Measurements from ENCODE around the gene DDRGK1.
A peak's percentile ranks its signal among the peaks of the same experiment; 100 is the strongest.

DDRGK1 gene
- 38.6 to 49.9 reads per million in 2 donors for total RNA-seq

DNA sequence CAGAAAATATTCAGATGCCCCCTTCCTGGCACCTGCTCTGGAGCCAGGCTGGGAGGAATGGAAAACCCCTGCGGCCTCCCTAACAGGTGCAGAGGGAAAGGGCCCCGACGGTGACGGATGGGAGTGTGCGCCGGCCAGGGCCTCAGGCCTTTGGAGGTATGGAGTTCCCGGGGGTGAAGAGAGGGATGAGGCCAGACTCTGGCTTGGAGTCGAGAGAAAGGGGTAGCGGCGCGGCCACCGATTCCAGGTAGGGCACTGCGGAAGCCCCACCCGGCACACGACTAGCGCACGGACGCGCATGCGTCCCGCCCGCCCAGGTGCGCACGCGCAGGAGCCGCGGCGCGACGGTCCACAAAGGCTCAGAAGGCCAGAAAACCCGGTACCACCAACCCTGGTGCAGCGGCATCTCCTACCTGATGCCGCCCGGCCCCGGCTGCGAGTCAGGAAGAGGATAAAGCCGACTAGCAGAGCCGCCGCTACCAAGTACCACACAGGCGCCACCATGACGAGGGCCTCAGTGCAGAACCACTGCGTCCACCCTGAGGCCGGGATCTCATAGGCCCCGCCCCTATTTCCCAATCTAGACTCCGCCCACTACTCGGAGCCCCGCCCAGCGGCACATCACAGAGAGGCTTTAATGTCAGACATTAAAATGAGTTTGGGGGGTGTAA is at the start of gene DDRGK1:
DDRGK1 (minus strand) TSS at position 559 of the 671 bp plus-strand sequence; CDS start at position 504, 55 bp downstream.
- DNase-seq: peak; percentile 85

- no peak for DNase-seq
Observed at GRCh38 chr20:3251806-3252205, 47.3 kb upstream of the DDRGK1 start.

- no peak for DNase-seq
Observed at GRCh38 chr20:3250091-3250504, 45.6 kb upstream of the DDRGK1 start.

- no peak for DNase-seq
Observed at GRCh38 chr20:3248993-3249347, 44.5 kb upstream of the DDRGK1 start.

DNA sequence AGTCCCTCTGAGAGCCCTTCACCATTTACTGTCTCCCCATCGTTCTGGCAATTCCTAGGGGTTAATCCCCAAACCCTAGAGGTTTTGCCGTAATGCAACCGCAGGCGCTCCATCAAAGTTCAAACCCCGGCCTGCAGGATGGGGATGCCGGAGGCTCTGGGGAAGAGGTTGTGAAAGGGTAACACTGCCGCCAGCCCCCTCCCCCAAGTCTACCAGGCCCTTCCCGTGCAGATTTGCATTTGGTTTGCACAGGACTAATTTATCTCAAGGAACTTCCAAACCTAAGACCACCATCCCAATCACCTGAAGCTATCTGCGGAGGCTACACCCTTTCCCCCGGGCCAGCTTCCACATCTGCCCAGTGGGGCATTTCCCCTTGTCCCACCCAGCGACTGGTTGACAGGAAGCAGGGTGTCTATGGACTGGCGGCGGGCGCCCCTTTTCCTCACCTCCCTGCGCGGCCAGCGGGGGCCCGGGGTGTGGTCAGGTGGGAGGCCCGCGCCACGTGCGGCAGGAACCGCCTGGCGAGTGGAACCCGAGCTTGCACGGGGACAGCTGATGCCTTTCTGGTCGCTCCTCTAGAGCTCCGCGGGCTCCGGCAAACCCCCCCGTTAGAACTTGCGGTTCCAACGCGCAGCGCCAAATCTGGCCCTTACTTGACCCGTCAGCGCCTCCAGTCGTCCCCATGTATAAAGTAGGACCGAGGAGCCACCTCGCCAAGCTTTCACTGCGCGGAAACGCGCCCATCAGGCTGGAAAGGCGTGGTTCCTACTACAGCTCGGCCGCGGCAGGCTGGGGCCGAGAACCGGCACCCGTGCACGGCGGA is 43.9 kb upstream of the DDRGK1 start:
- no peak for DNase-seq

- no peak for DNase-seq
Observed at GRCh38 chr20:3247638-3248037, 43.2 kb upstream of the DDRGK1 start.

GRCh38 chr20:3246682-3247081 is 42.2 kb upstream of the DDRGK1 start:
- DNase-seq: no peak

- DNase-seq: no peak
Observed at GRCh38 chr20:3245711-3246110, 41.2 kb upstream of the DDRGK1 start.

DNA sequence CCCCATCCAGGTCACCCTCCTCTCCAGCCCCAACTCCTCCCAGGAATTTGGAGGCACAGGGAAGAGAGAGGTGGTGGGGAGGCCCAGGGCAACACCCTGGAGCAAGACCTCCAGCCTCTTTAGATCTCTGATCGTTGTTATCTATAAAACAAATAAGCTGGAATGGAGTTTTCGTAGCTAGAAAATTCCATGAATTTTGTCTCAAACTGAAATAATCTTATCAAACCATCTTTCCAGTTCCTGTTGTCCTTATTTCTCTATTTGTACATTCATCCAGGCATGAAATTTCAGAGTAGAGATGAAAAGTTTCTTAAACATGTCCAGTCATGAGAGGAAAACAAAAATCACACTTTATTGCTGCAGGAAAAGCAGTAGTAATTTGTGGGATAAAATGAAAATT is 40.7 kb upstream of the DDRGK1 start:
- no peak for DNase-seq

DNA sequence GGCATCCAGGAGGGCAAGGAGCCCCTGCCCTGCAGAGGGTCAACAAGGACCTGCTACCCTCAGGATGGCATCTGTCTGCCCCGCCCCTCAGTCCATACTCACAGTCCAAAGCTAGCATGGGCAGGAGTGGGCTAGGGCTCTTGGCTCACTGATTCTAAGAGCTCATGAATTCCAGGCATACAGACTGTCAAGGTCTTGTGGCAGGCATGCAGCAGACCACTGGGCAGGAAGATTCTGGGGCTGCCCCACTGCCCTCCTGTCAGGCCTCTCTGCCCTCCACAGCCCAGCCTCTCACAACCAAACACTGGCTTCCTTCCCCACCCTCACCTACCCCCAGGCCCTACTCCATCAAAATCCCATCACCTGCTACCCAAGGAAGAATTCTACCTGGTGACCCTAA is 40.1 kb upstream of the DDRGK1 start:
- no peak for DNase-seq

DNA sequence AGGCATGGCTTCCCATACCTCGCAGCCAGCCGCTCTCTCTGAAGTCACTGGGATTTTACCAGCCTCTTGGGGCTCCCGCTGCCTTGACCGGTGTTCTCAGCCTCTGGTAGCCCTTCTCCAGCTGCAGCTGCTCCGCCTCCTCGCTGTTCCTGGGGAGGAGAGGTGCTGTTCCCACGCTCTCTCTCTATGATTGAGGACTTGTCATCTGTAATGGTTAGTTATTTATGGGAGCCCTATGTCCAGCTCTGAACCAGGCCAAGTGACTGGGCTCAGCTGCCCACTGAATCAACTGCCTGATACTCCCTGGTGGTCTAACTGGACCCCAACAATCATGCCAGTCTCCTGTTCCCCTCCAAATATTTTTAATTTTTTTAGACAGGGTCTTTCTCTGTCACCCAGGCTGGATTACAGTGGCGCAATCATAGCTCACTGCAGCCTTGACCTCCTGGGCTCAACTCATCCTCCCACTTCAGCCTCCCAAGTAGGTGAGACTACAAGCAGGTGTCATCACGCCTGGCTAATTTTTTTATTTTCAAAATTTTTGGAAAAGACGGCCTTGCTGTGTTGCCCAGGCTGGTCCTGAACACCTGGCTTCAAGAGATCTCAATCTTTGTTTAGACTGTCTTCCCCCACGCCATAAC is 39.4 kb upstream of the DDRGK1 start:
- DNase-seq: no peak

DNA sequence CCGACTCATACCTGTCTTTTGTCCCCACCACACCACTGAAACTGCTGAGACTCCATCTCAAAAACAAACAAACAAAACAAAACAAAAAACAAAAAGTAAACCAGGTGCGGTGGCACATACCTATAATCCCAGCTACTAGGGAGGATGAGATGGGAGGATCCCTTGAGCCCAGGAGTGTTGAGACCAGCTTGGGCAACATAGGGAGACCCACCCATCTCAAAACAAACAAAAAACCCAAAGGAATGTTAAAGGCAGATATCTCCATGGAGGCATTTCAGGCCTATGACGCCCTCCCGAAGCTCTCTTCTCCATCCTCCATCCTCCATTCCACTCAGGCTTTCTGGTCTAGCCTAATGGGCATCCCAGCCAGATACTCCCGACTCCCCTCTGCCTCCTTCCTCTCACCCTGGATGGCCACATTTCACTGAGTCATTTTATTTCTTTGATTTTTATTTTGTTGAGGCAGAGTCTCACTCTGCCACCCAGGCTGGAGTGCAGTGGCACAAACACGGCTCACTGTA is 37.8 kb upstream of the DDRGK1 start:
- DNase-seq: no peak

DNA sequence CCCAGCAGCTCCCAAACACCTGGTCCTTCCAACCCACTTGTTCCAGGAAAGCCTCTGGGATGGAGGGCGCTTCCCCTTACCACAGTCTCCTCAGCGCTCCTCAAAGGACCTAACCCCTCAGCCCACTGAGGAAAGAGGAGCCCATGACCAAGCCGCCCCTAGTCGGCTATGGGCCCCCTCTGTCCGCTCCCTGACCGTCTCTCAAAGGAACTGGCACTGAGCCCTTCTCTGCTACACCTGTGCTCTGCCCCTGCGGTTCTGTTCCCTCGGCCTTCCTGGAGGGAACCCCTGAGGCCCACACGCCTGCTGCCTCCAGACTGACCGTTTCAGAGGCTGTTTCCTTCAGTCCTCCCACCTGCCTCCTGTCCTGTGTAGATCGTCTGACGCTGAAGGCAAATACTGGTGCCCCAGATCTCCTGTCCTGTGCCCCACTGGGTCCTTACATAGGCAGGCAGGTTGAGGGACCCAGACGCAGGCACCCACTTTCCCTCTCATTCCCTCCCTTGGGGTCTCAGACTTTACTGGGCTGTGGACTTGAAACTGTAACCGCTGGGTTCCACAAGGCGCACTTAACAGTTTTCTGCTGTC is 36.4 kb upstream of the DDRGK1 start:
- no peak for DNase-seq

DNA sequence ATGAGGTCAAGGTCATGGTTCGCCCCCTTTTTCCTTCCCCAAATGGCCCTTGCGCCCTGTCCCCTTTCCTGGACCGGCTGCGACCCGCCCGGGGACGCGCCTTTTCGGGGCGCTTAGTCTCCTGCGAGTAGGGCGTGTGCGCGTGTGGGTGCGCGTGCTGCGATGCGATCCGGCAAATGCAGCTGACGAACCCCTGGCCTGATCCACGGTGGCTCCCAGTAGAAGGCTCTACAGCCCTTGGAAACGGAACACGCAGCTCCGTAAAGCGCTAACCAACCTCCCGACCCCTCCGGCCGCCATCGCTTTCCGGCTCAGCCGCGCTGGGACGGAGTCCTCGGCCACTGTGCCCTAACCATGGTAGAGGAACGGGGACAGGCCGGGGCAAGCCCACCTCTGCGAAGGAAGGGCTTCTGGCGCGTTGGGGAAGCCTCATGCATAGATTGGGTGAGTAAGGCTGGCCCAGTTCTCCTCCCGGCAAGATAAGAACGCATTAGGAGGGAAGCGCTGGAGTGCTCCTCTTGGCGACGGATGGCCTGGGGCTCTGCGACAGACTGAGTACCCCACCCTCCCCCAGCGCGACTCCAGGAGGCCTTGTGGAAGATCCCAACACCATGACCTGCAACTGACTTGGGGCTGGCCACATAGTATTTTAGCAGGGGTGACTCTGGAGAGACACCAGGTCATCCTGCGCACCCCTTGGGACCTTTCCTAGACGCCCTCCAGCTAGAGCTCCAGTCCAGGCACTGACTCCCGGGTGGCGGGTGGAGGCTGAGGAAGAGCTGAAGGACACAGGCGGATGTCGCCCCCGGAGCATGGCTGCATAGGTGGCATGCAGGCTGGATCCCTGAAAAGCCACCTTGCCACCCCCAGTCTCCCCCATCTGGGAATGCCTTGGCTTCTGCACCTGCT is 35.6 kb upstream of the DDRGK1 start:
- DNase-seq: no peak

DNA sequence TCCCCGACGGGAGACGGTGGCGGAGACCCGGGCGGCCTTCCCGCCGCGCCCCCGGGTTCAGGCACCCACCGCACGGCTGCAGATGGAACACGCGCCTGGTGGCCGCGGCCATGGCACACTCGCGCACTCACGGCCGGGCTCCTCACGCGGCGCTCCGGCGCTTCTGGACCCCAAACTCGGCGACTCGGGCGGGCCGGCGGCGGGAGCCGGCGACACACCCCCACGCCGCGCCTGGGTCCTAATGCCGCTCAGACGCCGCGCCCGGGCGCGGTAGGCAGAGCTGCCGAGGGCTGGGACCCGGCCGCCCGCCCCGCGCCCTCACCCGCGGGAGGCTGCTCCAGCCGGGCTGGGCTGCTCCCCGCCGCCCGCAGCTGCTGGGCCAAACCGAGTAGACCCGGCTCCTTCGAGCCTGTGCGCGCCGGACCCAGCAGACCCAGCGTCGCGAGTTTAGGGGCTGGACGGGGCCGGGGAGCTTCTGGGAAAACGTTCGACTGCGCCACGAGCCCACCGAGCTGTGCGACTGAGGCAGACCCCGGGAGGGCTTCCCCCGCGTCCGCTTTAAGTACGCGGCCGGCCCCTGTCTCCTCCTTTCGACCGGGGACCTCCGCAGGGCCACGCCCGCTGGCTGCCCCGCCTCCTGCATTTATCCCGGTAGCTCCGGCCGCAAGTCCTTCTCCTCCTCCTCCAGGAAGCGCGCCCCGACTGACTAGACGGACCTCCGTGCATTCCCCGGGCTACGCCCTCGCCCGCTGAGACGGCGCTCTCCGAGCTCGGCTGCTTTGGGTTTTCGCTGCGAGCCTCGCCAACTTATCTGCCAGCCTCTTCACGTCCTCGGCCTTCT is 34.8 kb upstream of the DDRGK1 start, which contains the start of gene SLC4A11:
SLC4A11 (minus strand) TSS at position 165 of the 841 bp plus-strand sequence; CDS start at position 112, 53 bp downstream.
- DNase-seq: peak; percentile 18

GRCh38 chr20:3238616-3239025 is 34.1 kb upstream of the DDRGK1 start:
- peak; percentile 30 for DNase-seq

- no peak for DNase-seq
Observed at GRCh38 chr20:3237958-3238615, 33.6 kb upstream of the DDRGK1 start.

GRCh38 chr20:3237011-3237957 is 32.8 kb upstream of the DDRGK1 start:
- no peak for DNase-seq

DNA sequence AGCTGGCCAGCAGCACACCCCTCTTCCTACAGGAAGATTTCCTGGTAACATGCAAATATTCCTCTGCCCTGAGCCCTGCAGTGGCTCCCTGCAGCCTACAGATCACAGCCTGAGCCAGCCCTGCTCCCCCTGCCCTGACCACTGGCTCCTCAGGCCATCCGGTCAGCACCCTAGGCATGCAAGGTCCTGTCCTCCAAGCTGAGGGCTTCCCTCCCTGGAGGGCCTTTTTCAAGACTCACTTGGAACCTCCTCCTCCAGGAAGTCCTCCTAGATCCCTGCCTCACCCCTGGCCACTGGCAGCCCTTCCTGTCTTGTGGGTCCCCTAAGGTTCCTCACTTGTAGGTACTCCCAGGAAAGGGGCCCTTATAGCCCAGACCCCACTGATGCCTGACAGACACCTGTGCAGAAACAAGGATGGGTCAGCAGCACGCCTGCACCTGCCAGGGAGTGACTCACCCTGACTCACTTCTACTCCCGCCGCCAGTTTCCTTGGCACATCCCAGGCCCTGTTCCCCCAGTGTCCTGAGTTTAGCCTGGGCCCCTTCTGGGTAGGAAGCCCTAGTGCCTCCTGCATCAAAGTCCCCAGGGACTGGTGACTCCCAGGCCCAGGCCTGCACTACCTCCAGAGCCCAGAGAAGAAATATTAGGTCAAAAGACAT is 31.3 kb upstream of the DDRGK1 start:
- DNase-seq: no peak

All from T-helper 9 cell (primary cell).